GM12892 (cell line): ENCODE measurements around the gene SLC2A9.

ENCODE experiments used
- POLR2A ChIP-seq: IDR thresholded peaks from 2 replicates; pipeline ENCODE4 v1.6.1; 2011; ENCODE audit warnings: low read depth, low read length, control low read depth
- POLR2AphosphoS5 ChIP-seq: IDR thresholded peaks from 2 replicates; pipeline ENCODE4 v1.6.1; 2011; ENCODE audit warnings: low read depth, low read length, control low read depth
- TAF1 ChIP-seq: IDR thresholded peaks from 2 replicates; pipeline ENCODE4 v1.6.1; 2011; ENCODE audit warnings: low read depth, mild to moderate bottlenecking, control low read depth, low read length, borderline replicate concordance

GRCh38 chr4:9952415-9952950, 68.8 kb downstream of the SLC2A9 start:
- TF ChIP-seq POLR2AphosphoS5 (no peak), POLR2A (no peak), TAF1 (no peak)
